HL-60 (cell line): ENCODE measurements around the gene PRKD2.

Source experiments
- CTCF ChIP-seq: IDR thresholded peaks from one replicate; pipeline ENCODE4 v1.5.1; 2011; ENCODE audit warnings: low read length, control low read depth, inconsistent platforms; ENCODE audit not compliant: insufficient read depth
- GABPA ChIP-seq: IDR thresholded peaks from 2 replicates; pipeline ENCODE4 v1.6.1; 2012; ENCODE audit warnings: low read depth

- TF ChIP-seq CTCF (no peak), GABPA (no peak)
Observed at GRCh38 chr19:46760363-46760762, 43.4 kb upstream of the PRKD2 start.
